T follicular helper cell (primary cell): ENCODE results near the gene PLEK.

Source experiments
- DNase-seq: peaks from one replicate; pipeline ENCODE4 v3.0.0-alpha.2; 2020; ENCODE audit warnings: low read depth

Gene PLEK

GRCh38 chr2:68414876-68415275 lies 49.8 kb downstream of the PLEK start:
- no peak for DNase-seq

DNA sequence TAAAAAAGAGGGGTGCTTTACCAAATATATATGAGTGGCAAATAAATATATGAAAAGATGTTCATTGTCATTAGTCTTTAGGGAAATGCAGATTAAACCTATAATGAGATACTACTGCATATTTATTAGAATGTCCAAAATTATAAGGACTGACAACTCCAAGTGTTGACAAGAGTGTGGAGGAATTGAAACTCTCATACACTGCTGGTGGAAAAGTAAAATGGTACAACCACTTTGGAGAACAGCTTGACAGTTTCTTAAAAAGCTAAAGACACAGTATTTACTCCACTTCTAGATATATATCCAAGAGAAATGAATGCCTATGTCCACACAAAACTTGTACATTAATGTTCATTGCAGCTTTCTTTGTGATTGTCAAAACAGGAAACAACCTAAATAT lies 50.4 kb downstream of the PLEK start:
- no peak for DNase-seq

DNA sequence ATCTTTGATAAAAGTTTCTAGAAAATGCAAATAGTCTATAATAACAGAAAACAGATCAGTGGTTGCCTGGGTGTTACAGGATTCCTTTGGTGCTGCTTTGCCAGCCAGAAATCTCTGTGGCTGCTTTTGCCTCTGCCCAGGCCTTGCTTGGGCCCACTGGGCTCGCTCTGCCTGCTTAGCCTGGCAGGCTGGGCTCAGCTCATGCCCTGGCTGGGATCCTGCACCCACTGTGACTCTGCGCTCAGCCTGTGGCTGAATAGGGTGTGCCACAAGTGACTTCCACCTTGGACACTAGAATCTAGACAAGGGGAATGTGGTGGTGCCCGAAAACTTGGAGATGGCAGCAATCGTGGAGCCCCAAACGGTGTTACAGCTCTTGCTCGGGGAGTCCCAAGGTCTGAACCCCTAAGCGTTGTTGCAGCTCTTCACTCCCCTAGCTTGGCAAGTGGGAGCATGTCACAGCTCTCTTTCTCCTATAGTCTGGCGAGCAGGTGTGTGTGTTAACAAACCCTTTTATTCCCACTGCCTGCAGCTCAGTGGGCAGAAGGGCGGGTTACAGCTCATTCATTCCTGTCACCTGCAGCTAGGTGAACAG lies 51.1 kb downstream of the PLEK start:
- DNase-seq, result no peak

- DNase-seq, result no peak
Observed at GRCh38 chr2:68417926-68418325, 52.8 kb downstream of the PLEK start.

GRCh38 chr2:68418419-68418818 lies 53.3 kb downstream of the PLEK start:
- DNase-seq, result no peak

- no peak for DNase-seq
Observed at GRCh38 chr2:68418855-68419254, 53.8 kb downstream of the PLEK start.

GRCh38 chr2:68420254-68420910 lies 55.3 kb downstream of the PLEK start:
- no peak for DNase-seq

DNA sequence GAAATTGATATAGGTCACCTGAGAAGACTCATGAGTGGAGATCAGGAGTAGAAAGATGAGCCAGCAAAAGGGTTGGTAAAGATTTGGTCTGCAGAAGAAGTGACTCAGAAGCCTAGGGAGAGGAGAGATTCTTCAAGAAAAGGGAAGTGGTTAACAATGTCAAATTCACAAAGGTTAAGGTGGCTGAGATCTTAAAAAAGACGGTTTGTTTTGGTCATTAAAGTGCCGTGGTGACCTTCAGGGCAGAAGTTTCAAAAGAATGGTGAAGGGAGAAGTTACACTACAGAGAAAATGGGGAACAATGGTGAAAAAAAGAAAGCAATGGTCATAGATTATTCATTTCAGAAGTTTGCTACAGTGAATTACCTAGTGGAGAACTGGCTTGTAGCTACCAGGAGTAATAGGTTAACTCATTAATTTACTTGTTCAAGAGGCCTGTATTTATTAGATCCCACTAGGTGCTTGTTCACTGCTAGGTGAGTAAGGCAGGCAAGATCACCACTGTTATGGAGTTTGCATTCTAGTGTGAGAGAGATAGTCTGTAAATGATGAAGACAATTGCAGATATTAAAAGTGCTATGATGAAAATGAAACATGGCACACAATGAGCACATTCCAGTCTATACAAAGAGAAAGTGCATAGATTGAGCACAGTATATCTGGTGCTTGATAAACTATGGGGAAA lies 59.0 kb downstream of the PLEK start:
- DNase-seq, result no peak

DNA sequence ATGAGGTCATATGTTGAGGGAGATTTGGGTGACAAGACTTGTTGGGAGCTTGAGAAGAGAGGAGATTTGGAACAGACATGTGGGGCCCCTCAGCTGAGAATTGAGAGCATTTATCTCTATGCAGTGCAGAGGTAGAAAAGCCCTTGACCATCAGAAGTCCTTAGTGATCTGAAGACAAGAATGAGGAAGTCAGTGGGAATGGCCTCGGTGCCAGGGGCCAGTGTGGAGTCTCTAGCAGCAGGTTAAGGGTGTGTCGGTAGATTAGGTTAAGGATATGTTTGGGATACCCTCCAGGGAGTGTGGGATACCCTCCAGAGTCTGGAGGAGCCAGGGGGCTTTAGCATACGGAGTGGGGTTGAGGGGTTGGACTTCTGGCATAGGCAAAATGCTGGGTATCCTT lies 60.4 kb downstream of the PLEK start:
- no peak for DNase-seq

- no peak for DNase-seq
Observed at GRCh38 chr2:68426446-68426845, 61.4 kb downstream of the PLEK start.

DNA sequence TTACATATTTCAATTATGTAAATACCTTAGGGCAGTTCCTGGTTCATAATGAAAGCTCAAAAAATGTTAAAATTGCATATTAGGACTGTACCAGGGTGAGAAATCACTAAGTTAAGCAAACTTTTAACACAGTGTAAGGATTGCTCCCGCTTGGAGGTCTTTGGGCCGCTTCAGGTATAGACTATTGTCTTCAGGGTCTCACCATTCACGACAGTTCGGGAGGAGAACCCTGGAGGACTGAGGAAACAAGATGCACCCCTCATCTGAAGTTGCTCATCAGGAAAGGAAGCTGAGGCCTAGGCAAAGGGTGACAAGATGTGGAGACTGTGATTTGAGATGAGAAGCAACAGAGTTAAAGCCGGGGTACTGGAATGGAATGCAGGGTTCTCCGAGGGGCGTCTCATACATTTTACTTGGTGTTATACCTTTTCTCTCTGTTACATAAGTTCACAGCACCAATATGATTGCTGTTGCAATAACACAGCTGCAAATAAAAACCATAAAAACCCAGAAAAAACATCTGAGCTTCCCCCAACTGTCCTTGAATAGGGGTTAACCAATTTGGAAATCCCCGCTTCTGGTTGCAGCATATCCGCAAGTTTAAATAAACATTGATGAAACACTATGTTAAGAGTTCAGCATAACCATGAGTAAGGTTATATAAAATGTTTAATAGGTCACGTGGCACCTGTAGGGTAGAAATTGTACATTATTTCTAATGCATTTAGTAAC lies 61.9 kb downstream of the PLEK start:
- DNase-seq, result no peak

DNA sequence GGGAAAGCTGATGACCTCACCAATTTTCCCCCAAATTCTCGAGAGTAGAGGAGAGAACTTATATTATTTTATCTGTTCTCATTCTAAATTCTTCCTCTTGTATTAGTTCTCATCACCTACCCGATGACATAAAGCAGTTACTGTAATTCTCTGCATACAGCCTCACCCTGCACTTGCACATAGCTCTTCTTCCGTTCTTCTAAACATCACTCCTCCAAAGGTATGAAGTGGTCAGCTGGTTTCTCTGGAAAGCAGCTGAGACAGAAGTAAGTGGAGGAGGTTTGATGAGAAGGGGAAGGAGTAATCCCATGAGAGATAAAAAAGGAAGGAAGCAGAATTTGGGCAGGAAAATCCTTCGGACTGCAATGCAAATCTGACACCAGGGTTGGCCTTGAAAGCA lies 63.0 kb downstream of the PLEK start:
- no peak for DNase-seq

- no peak for DNase-seq
Observed at GRCh38 chr2:68428746-68429145, 63.7 kb downstream of the PLEK start.

- no peak for DNase-seq
Observed at GRCh38 chr2:68429311-68429826, 64.3 kb downstream of the PLEK start.

DNA sequence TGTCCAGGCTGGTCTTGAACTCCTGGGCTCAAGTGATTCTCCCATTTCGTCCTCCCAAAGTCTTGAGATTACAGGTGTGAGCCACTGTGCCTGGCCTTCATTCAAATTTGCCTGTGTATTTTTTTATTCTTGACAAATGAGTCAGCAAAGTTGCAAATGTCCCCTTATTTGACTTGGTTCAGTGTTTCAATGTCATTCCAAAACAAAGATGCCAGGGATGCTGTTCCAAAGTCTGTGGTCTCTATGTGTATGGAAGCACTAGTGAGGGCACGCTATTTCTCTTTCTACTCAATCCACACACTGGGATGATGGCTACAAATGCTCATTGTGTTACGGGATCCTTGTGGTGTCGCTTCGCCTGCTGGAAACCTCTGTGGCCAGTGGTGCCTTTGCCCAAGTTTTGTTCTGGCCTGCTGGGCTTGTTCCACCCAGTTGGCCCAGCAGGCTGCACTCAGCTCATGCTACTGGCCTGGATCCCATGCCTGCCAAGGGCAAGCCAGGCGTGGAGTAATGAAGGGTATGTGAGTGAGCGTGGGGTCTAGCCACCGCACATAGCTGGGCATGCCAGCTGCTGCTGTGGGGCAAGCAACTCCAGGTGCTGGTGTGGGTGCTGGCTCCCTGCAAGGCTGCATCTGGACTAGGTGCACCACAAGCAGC lies 66.4 kb downstream of the PLEK start:
- no peak for DNase-seq

- DNase-seq, result no peak
Observed at GRCh38 chr2:68432696-68433658, 67.9 kb downstream of the PLEK start.

DNA sequence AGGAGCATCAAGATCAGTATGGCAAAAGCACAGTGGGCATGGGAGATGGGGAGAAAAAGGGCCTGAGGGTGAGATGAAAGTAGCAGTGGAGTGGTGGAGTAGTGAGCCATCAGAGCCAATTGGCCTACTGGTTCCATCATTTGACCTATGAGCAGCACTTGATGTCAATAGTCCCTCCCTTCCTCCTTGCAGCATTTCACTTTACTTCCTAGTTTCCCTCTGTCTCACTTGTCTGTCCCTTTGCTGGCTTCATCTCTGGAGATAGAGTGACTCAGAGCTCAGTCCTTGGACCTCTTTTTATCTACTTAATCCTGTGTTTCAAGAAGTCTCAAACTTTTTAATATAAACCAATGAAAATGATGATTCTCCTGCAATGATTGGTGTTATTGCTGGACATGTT lies 69.9 kb downstream of the PLEK start:
- DNase-seq, result no peak

- DNase-seq, result no peak
Observed at GRCh38 chr2:68435615-68436014, 70.5 kb downstream of the PLEK start.

DNA sequence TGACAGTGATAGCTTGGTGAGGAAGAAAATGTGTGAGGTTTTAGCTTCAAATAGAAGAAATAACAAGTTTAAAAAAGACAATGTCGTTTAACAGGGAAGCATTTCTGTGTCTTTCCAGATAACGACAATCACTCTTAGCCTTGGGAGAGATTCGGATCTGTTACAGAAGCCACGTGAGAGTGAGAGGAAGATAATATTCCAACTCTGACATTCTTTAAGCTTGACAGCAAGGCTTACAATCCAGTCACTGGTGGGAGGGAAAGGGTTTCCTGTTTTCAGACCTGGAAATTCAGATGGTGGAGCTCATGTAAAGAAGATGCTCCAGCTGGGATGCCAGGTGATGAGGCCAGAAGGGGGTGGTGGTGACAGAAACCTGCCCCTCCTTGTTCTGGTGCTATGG lies 71.2 kb downstream of the PLEK start:
- DNase-seq, result no peak

DNA sequence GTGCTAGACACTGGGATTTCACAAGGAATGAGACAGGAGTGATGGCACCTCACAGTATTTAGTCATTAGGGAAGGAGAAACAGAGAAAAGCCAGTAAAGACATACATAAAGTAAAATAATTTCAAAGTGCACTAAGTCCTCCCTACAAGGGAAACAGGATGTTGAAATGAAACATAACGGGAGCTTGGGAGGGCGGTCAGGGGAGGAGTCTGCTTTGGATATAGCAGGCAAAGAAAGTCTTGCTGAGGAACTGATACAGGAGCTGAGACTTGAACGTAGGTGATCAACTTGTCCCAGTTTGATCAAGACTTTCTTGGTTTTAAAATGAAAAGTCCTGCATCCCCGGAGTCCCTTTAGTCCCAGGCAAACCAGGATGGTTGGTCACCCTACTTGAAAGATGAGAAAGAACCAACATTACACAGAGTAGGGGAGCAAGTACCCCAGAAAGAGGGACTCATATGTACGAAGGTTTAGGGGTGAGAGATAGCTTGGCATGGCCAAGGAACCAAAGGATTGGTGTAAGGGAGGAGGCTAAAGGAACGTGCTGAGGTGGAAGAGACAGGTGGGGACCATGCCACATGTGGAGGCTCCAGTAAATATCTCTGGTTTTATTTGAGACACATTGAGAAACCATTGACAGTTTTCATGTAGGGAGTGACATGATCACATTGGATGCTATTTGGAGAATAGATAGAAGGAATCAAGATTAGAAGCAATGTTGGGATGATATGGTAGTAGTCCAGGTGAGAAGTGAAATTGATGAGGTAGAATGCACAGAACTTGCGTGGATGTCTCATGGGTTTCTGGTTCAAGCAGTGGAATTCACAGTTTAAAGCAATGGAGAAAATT lies 73.6 kb downstream of the PLEK start:
- no peak for DNase-seq
